AG04449 (cell line): ENCODE results near the gene SLX4IP.

Source experiments
- CTCF ChIA-PET: fragments of 350-600 bp; formaldehyde crosslinking; extraction: SDS; loops from one replicate; lab custom pipeline; 2021; ENCODE audit warnings: antibody characterized with exemption; lab: Yijun Ruan, JAX
- POLR2A ChIA-PET: fragments of 400-600, 350-600 bp; formaldehyde crosslinking; extraction: SDS; loops from one replicate; lab custom pipeline; 2020; ENCODE audit warnings: antibody characterized with exemption, inconsistent platforms; lab: Yijun Ruan, JAX
- DNase-seq: peaks from one replicate; pipeline ENCODE4 v3.0.0-alpha.2; 2010; ENCODE audit warnings: low read depth, low spot score
- H3K4me3 ChIP-seq: 2 replicates; pipeline ENCODE4 v1.5.1; 2011; ENCODE audit warnings: low read depth, mild to moderate bottlenecking, control low read depth, low read length
- CTCF ChIP-seq: IDR thresholded peaks from one replicate; pipeline ENCODE4 v1.5.1; 2011; ENCODE audit warnings: mild to moderate bottlenecking, moderate library complexity, low read length, control low read depth, inconsistent platforms; ENCODE audit not compliant: insufficient read depth; ENCODE audit errors: missing control alignments

The SLX4IP gene

GRCh38 chr20:10541668-10542411, 106.7 kb downstream of the SLX4IP start:
- POLR2A ChIA-PET: no interaction called here
- DNase-seq: no peak
- H3K4me3 ChIP-seq: no peak overlapping the region
- TF ChIP-seq CTCF: no peak
- CTCF ChIA-PET: interaction anchor here (1.5 to 1.7 kb wide), 2 partner anchors 11 kb away, joined by 4 to 5 read pairs; no protein-coding TSS in a partner anchor

- ChIA-PET POLR2A (no interaction called here), CTCF (interaction anchor here (1.7 kb wide), 1 partner anchor 10 kb away, joined by 5 read pairs; no protein-coding TSS in a partner anchor)
- no peak overlapping the region for H3K4me3 ChIP-seq
- DNase-seq: no peak
- TF ChIP-seq CTCF: no peak
Observed at GRCh38 chr20:10542442-10542841, 107.3 kb downstream of the SLX4IP start.

GRCh38 chr20:10543480-10543879, 108.4 kb downstream of the SLX4IP start:
- no peak for TF ChIP-seq CTCF
- ChIA-PET CTCF (interaction anchor here (0.9 to 1.7 kb wide), 3 partner anchors 9 to 117 kb away, joined by 3 to 5 read pairs (median 3); no protein-coding TSS in a partner anchor), POLR2A (no interaction called here)
- H3K4me3 ChIP-seq: no peak overlapping the region
- DNase-seq: no peak

DNA sequence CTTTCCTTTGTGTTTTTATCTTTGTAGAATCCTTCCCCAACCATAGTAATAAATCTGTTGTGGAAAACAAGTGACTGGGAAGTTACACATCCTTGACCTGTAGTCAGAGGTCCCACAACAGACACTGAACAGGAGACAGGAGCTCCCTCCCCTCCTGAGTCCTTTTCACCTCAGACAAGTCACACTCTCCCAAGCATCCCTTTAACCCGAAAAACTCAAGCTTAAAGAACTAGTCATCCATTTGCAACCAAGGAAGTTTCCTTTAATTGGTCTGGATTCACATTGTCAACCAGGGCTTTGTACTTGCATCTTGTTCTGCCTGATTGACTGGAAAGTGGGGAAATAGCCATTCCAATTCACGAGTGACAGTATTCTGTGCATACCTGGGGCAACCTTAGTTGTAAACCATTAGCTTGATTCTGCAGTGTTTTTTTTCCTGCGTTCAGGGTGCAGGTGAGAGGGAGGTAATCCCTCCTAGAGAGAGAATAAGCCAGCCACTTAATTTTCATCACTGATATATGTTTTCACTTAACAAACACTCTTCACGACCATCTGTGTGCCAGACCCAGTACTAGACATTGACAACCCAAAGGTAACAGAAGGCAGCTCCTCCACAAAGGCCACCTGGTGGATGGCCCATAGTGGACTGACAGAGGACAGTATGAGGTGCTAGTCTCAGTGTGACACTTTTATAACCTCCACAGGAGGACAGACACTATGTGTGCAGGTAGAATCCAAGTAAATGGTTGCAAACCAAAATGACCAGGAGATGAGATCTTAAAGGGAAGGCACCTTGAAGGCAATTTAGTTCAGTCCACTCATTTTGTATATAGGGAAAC, 112.4 kb downstream of the SLX4IP start:
- ChIA-PET POLR2A (no interaction called here), CTCF (interaction anchor here (1.5 to 1.6 kb wide), 2 partner anchors 9 to 124 kb away, joined by 5 to 7 read pairs; no protein-coding TSS in a partner anchor)
- TF ChIP-seq CTCF: no peak
- no peak for DNase-seq
- H3K4me3 ChIP-seq: no peak overlapping the region

- ChIA-PET POLR2A (interaction anchor here (0.6 kb wide), 1 partner anchor 314 kb away, joined by 3 read pairs; no protein-coding TSS in a partner anchor), CTCF (interaction anchor here (0.8 to 1.4 kb wide), 2 partner anchors 123 to 724 kb away, joined by 3 to 4 read pairs; no protein-coding TSS in a partner anchor)
- no peak for DNase-seq
- no peak for TF ChIP-seq CTCF
- no peak overlapping the region for H3K4me3 ChIP-seq
Observed at GRCh38 chr20:10549511-10549910, 114.4 kb downstream of the SLX4IP start.
